CD4-positive, alpha-beta T cell treated with Interleukin-15 for 1 hour (primary cell): Measurements from ENCODE around the gene DPYD.

Experiments
- DNase-seq: peaks from one replicate; pipeline ENCODE4 v3.0.0-alpha.2; 2020

Gene DPYD

DNA sequence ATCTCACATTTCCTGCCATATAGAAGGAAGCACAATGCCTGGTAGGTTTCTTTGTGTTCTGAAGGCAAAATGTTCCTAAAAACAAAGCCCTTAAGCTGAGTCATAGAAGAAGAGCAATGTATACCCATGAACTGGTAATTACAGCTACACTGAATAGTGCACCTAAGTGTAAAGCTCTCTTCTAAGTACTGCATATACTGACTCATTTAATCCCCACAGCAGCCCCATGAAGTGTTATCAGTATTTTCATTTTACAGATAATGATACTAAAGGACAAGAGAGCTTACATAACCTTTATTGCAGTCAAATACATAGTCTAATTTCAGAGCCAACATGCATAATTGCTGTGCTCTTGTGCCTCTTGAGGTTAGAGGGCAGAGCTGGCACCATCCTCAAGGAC is 239.9 kb downstream of the DPYD start:
- DNase-seq: no peak

DNA sequence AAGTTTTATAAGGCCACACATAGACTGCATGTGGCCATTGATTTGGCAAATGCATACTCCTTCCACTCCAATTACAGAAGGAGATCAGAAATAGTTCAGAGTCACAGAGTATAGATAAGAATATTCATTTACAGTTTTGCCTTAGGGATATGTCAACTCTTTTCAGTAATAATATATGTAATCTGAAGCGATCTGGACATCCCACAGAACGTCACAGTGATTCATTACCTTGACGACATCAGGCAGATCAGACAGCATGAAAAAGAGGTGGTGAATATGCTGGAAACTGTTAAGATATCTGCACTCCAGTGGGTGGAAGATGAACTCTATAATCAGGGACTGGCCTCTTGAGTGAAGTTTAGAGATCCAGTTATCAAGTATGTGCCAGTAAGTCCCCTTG is 240.4 kb downstream of the DPYD start:
- no peak for DNase-seq

DNA sequence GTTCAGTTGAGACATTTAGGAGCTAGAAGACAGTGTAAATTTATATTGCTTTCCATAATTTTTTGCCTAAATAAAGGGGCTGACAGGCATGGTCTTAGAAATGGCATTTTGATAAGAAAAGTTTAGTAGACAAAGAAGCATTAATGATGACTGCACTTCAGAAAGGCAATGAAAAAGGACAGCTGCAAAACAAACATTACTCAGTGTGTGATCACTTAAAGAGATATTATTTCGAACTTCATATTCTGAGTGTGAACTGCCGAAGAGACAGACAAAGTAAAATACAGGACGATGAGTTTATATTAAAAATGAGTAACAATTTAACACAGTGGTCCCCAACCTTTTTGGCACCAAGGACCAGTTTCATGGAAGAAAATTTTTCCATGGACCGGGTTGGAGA is 243.1 kb downstream of the DPYD start:
- no peak for DNase-seq

DNA sequence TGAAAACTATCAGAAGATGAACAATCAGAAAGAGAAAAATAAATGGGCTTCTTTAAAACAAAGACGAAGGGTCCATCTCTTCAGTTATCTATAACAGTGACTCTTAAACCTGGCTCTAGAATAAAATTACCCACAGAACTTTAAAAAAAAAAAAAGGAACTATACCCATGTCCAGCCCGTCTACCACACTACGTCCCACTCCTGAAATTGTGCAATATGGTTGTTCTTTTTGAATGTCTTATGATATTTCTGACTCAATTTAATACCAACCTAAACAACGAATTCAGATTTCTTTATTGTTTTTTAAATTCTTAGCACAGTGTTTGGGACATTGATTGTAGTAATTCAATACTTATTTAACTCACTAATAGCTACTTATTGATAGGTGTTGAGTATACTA is 246.3 kb downstream of the DPYD start:
- no peak for DNase-seq

DNA sequence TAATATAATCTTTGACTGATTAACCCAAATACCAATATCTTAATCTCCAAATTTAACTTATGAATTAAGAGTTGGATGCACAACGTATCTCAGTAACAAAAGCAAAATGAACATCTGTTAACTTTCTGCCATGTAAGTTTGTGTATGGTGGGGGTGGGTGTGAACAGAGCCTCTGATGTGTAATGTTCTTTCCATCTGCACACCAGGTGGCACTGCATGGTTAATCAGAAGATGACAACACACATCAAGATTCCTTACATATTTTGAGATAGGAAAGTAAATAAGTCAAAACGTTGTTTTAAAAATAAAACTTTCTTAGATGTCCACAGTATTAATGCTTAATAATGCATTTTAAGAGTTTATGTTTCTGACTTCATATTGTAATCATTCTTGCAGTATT is 251.9 kb downstream of the DPYD start:
- DNase-seq: no peak

DNA sequence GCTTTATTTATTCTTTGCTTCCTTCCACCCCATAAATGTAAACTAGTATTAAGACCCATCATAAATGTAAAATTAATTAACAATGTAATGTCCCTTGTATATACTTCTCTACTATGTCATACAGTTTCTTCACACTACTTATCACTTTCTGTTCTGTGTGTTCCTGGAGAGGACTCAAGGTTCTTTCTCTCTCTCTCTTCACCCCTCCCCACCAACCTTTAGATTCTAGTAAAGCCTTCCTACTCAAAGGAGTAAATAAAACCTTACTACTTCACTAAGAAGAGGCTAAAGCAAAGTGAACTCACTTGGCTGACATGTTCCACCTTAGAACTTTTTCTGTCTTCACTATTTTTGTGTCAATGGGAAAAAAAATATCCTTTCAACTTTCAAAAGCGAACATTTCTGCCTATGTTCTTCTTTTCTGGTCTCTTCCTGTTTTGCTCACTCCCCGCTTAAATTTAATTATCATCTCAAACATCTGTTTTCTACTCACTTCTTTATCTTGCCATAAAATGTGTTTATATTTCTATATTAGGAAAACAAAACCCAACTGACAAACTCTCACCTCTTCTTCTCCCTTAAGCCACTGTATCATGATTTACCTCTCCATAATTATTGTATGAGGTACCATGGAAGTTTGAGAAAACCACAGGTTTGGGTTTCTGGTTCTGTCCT is 260.3 kb downstream of the DPYD start:
- no peak for DNase-seq

DNA sequence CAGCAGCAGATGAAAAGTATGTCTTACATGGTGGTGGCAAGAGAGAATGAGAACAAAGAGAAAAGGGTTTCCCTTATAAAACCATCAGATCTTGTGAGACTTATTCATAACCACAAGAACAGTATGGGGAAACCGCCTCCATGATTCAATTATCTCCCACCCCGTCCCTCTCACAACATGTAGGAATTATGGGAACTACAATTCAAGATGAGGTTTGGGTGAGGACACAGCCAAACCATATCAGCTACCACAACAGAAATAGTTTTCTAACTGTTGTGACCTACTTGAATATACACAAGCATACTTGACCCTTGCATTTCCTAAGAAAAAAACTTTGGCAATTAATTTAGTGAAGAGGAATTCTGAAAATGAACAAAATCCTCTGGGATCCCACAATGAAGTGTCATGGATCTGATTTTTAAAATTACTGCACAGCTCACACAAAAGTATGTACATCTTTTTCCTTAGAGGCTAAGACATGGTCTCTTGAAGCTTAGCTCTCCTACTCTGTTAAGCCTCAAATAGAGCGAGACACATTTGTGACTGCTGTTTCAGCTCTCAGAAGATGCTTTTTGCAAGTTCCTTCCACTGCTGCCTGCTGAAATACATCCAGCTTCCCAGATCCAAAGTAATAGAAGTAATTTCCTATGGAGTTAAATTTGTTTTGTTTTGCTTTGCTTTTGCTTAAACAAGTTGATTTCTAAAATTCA is 265.8 kb downstream of the DPYD start:
- no peak for DNase-seq

DNA sequence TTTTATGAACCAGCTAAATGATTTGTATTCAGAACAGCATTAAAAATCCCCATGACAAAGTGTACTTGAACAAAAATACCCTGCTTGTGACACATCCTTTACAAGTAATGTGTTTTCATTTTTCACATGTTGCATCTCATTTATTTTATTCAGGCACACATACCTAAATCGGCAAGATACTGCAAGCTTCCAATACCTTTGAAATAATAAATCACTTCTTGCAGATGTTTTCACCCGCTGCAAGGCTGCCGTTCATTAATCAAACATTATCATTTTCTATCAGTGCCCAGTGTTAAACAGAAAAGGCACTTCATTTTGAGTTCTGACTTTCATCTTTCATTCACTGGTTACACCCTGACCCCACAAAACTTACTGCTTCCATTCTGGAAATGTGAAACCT is 269.6 kb downstream of the DPYD start:
- DNase-seq: no peak

DNA sequence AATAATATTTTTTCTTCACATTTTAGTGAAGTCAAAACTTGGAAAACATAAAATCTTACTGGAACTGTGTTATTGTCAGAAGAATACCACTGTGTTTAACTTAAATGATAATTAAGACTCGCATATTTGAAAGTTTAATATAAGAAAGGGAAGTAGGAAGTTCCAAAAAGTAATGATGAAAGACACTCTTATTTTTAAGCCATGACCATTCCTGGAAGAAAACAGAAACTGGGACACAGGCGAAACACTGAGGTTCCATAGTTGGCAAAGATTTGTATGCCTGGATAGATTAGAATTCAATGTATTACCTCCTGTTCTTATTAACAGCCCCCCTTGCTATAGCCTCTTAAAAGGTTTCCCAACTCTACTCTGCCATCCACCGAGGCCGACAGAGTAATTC is 271.2 kb downstream of the DPYD start:
- DNase-seq: no peak

DNA sequence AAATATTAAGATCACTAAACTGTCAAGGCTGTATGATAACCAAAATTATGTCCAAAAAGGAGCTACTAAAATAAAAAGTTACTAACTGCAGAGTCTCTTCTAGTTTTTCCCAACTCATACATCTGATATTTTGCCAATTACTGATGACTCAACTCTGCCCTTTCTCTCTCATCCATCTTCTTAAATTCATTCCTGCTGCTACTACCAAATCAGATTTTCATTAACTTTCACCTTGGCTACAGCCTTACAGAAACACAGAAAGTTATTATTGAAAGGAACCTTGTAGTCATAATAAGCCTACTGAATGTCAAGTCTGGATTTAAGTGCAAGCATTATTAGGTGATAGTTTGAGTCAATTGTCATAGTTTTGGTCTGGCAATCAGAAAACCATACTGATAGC is 273.1 kb downstream of the DPYD start:
- DNase-seq: no peak

DNA sequence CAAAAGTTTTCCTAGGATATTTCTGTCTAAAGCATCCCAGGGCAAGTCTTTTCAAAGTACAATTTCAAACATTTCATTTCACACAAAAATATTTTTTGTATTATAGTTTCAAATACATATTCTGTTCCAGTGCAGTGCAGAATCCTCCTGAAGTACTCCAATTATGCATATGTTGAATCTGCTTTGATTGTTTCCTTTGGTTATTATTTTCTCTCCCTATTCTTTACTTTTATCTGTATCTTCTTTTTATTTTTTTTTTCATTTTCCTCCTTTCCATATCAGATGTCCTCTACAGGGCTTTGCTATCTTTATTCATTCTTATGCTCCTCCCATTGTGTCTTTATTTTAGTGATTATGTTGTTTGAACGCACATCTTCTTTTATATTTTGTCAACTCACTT is 274.8 kb downstream of the DPYD start:
- DNase-seq: no peak

DNA sequence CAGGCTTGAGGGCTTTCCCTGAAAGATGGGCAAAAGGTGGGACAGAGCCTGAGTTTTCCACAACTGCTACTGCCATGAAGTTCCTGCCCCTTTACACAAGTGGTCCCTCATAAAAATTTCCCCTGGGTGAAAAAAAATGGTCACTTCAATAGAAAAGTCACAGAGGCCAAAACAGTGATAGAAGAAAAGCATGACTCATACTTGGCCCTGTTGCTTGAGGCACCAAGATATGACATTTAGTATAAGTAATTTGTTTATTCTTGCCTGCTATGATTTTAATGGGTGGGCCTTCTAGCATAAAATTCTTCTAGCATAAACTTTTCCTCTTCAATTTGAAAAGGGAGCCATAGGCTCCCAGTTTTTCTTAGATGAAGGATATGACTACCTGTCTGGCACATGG is 280.2 kb downstream of the DPYD start:
- no peak for DNase-seq

DNA sequence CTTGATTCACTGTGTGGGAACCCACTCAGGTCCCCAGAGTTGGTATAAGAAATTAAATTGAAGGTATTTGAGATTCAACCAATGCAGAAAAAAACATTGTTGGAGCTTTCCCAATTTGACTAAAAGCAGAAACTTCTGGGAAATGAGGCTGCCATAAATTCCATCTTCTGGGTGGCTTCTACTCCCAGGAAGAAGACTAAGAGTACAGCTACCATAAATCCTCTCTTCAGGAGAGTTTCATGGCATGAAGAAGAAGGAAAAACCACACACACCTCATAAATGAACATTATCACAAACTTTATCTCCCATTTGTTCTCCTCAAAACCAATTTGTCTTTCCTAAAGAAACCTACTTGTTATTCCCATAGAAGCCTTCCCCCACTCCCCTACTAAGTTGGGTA is 283.9 kb downstream of the DPYD start:
- DNase-seq: no peak

DNA sequence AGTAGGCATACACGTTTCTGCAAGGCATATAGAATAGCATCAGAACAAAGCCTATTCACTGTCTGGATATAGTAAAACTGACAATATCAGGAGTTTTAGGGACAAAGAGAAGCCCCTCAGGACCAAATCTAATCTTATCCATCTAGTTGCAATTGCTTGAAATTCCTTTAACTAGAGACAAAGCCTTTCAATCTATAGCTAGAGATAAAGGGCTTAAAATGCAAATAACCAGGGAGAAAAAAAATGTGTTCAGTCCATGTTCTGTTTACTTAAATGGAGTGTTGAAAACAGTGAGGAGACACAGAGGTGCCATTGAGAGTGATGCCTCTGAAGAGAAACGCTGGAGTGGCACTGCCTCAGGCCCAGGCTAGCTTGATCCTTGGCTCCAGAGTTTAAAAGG is 286.1 kb downstream of the DPYD start:
- DNase-seq: no peak

DNA sequence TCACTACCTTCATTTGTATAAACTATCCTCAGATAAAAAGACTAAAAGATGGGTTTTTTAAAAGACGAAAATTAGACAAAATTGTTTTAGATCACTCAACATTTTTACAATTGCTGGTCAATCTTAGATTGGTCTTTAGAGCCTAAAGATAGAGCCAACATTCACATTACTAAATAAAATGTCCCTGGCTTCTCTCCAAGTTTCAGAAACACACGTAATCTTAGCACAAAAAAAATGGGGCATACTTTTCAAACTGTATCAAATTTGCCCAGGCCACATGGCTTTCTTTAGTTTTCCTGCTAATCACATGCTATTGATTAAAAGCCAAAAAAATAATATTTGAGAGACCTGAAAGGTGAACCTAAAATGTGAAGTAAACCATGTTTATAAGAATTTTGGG is 288.1 kb downstream of the DPYD start:
- no peak for DNase-seq

DNA sequence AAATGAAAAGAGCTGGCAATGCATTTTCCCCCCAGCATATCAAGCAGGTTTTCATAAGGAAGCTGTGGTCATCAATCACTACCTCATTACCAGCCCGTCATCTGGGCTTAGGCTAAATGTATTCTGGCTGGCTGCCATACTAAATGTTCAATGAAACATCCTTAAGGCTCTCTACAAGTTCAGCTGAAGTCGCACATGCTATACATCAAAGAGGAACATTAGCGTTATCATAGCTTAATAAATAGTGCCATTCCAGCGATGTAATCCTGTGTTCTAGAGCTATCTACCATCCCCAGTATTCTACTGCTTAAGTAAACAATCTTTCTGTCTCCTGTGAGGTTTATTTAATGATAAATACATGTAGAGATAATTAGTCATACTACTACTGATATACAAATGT is 288.8 kb downstream of the DPYD start:
- no peak for DNase-seq

DNA sequence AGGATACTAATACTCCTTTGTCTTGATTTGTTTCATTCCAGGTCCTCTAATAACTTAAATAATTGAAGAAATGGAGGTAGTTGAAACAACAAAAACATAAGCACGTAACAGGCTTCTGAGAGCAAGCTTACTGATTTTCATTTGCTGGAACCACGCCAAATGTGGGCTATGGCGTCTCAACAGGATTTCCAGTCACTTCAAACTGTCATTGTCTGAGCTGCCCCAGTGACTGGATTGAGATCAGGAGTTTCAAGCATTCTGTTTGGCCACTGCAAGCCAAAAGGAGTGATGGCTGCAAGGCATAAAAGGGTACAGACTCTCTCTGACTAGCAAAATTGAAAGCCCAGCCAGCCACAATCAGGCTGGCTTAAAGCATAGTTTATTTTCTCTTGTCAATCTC is 289.9 kb downstream of the DPYD start:
- no peak for DNase-seq

DNA sequence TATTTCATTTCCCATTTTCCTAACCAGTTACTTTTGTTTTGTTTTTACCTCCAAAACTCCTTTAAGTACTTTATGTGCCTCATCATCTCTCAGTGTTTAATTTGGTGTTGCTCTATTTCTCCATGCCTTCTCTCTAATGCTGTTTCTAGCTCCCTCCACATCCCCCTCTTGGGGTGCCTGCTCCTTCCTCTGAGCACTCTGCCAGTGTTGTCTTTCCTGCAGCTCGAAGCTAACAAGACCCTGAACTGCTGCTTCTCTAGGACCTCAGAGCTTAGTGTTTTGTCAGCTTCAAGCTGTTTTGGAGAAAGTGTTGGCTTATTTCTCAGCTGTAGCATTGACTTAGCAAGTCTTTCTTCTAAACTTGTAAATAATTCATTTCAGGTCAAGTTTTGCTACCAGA is 290.6 kb downstream of the DPYD start:
- DNase-seq: no peak

DNA sequence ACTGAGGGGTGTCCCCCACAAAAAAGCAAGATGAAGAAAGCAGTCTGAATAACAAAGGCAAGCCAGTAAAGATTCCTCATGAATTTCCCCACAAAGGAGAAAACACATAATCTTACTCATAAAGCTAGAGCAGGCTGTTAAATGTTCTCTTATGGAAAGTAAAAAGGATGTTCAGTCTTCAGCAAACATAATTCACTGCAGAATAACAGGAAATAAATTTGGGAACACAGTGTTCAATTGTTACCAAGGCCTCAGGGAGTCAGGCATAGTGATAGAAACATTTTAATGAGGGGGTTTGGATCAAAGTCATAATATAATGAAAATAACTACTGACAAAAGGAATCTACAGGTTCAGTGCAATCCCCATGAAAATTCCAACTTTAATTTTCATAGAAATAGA is 297.6 kb downstream of the DPYD start:
- no peak for DNase-seq

DNA sequence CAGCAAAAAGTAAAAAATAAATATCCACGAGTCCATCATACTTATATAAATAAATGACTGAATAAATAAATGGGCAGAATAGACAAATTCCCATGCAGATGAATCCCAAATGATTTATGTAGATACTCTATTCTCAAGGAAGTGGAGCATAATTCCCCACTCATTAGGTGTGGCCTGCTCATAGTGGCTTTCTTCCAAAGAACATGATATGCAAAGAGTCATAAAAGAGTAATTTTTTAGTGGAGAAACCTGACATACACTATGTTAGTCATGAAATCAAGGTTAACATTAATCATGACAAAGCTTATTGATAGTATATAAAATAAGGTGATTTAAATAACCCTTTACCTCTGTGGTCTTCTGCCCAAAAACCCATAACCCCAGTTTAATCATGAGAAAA is 298.9 kb downstream of the DPYD start:
- DNase-seq: no peak

DNA sequence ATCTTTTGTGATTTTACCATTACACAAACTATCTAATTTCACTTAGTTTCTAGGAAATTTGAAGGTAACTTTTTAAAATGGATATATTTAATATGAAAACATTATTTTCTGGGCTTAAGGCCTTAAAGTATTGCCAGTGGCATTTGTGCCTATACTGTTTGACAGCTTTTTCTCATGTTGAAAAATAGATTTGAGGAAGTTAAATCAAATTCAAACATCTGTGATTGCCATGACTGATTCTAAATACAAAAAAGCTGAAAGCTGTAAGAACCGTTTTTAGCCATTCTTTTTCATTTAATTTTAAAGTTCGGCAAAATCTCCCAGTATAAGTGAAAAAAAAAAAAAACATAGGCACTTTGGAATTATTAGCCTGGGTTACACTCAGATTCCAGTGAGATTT is 301.1 kb downstream of the DPYD start:
- no peak for DNase-seq

DNA sequence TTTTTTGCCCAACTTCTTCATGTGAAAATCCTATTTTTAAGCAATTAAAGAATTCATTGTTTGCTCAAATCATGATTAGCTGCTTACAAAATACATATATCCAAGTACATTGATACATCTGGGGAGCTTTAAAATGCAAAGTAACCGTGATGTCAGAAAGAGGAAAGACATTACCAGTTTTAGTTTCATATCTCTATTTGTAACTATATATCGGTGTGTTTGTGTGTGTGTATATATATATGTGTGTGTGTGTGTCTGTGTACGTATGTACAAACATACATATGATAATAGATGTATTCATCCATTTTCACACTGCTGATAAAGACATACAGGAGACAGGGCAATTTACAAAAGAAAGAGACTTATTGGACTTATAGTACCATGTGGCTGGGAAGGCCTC is 310.1 kb downstream of the DPYD start:
- no peak for DNase-seq

DNA sequence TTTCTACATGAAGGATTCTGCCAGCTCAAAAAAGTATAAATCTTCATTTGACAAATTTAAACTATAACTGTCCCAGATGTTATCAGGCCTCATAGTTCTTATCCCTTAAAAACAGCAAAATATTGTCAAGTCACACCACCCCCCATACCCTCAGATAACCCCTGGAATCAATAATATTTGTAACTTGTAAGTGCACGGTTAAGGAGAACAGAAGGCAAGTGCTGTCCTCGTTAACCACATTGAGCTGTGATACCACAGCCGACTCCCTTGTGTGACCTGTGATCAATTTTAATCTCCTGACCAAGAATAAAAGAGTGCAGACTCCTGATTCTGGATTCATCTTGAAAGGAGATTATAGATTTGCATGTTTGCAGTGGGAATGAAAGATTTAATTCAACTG is 310.7 kb downstream of the DPYD start:
- DNase-seq: no peak

DNA sequence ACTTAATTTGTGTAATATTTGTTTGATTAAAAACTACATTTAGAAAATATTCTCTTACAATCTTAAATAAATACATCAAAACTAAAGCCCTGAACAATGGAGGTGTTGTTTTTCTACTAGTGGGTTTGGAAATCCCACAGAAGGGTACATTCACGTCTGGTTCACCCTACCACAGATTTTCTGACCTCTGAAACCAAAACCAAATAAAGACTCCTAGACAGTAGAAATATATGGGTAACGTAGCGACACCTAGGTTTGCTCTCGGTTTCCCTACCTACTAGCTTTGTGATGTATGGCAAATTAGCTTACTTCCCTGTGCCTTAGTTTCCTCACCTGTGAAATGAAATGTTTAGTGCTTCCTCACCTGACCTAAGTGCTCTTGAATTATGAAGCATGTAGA is 312.6 kb downstream of the DPYD start:
- DNase-seq: no peak

DNA sequence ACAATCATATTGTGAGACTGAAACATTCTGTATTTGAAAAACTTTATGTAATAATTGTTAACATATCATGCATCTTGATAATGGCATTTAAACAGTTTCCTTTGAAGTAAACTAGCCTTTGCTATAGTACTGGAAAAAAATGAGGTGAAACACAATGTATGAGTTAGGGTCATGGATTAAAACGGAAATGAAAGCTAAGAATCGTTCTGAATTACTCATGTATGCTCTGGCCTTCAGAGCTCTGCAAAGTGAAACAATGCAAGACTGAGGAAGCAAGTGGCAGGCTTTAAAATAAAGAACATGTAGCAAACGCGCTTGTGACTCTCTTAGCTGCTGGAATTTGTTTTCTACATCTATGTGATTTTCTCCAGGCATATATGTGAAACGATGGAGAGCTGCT is 317.1 kb downstream of the DPYD start:
- DNase-seq: no peak
